Heart right ventricle (tissue), 16 donors: ENCODE data around the gene NCR3LG1. TPM values are rescaled to one million over a fixed set of nuclear protein-coding genes. Genes with fewer than 3 reads are reported as not detected.
A peak's percentile ranks its signal among the peaks of the same experiment; 100 is the strongest.

Experiments
- ATAC-seq, 8 donors: fragments of 200-7000 bp; cut with Tn5 transposase; one replicate each; pipeline ENCODE4 v1.9.1; 2020; ENCODE audit warnings: mild to moderate bottlenecking in 8 of 8, moderate library complexity in 8 of 8, moderate number of reproducible peaks in 1 of 8
- DNase-seq, 2 donors: peaks; one replicate each; pipeline ENCODE4 v3.0.0-alpha.2; 2020
- H3K27ac ChIP-seq, 10 donors: fragments of 200-600 bp; sonication (generic) in 2 of 10; one replicate each; pipeline versions ENCODE4 v1.5.0 to v1.8.0; 2020 to 2022; ENCODE audit warnings: mild to moderate bottlenecking in 3 of 10
- H3K27me3 ChIP-seq, 7 donors: fragments of 200-600 bp; one replicate each; pipeline ENCODE4 v1.8.0; 2021 to 2022; ENCODE audit warnings: mild to moderate bottlenecking in 2 of 7
- H3K36me3 ChIP-seq, 9 donors: fragments of 200-600 bp; sonication (generic) in 1 of 9; one replicate each; pipeline versions ENCODE4 v1.5.0 to v1.8.0; 2020 to 2022; ENCODE audit warnings: mild to moderate bottlenecking in 2 of 9
- H3K4me1 ChIP-seq, 9 donors: fragments of 200-600 bp; sonication (generic) in 1 of 9; one replicate each; pipeline versions ENCODE4 v1.5.0 to v1.8.0; 2020 to 2022; ENCODE audit warnings: mild to moderate bottlenecking in 4 of 9
- H3K4me3 ChIP-seq, 10 donors: fragments of 200-600 bp; sonication (generic) in 2 of 10; one replicate each; pipeline versions ENCODE4 v1.5.0 to v1.8.0; 2020 to 2022; ENCODE audit warnings: mild to moderate bottlenecking in 7 of 10, moderate library complexity in 2 of 10
- H3K9me3 ChIP-seq, 11 donors: fragments of 200-600 bp in 10 of 11; sonication (generic) in 2 of 11; one replicate each; pipeline versions ENCODE4 v1.5.0 to v1.8.0; 2013 to 2022; ENCODE audit warnings: mild to moderate bottlenecking in 2 of 11, control low read depth in 1 of 11, moderate library complexity in 1 of 11
- WGBS, 2 donors: extraction: QIAGEN DNeasy Blood & Tissue Kit; methylation state at CpG; one replicate each; pipeline ENCODE4 v1.1.7; 2013; ENCODE audit warnings: inconsistent platforms in 1 of 2; 5-methylcytosine and 5-hydroxymethylcytosine counted together
- intact Hi-C, 10 donors: fragments of 100-400 bp; cut with DNase I; formaldehyde crosslinking; loops; one replicate each; pipeline versions ENCODE4 v1.11.1 to v1.14.2; 2022
- long read RNA-seq, 3 donors: library from polyadenylated mRNA; unstranded; transcript quantifications; one replicate each; pipeline ENCODE4 v2.0.0, GENCODE V29; 2020 to 2021
- polyA plus RNA-seq, 2 donors: library from polyadenylated mRNA; stranded (reverse); fragments of 200-250 nt; gene quantifications; one replicate each; pipeline ENCODE4 v1.2.3, GENCODE V29; 2013
- total RNA-seq, 10 donors: library from RNA; stranded (reverse); fragmentation: NEBNext Ultra II Directional in 3 of 10; extraction: Animal tissue kit (Norgen Biotek cat#: 25700) in 3 of 10; gene quantifications; one replicate each; pipeline versions ENCODE4 v1.2.1 to v1.2.4, GENCODE V29; 2021 to 2023
- TF ChIP-seq, protein P1 (sequence below), 9 donors: fragments of 200-600 bp; sonication (generic) in 2 of 9; IDR thresholded peaks; one replicate each; pipeline versions ENCODE4 v1.5.0 to v1.8.0; 2021 to 2022; ENCODE audit warnings: antibody characterized with exemption in 9 of 9, mild to moderate bottlenecking in 5 of 9, moderate library complexity in 1 of 9
- donor health status: Arrhythmogenic right ventricular cardiomyopathy.
- donor health status: ischemic (EF 13 %, LVEDD 7.1; RV severe dilation, severe dysfunction).
- donor health status: healthy with polysubstance abuse.
- donor health status: DM: no; HTN: yes; CAD: no.
- donor health status: DM: no; HTN: no; CAD: no.
- donor health status: ischemic (EF 25% LVEDD 6.9; RV normal size, moderate dysfunction).
- donor health status: ischemic (EF 25% LVEDD 5.7; RV mildly dilated, moderate dysfunction).
- donor health status: healthy.
- donor health status: DM: yes; HTN: yes; CAD: no.
- donor health status: Ischemic cardiomyopathy.
- donor health status: ischemic (EF 35%, LVEDD 5.7; RV mildly dilated, moderate dysfunction).
- donor health status: nonischemic (EF 11% LVEDD 7.7; RV severe dilation, severe dysfunction).
- donor health status: DM: yes; HTN: yes; CAD: no.
- donor health status: PGD.
- donor health status: ischemic (EF 29% LVEDD 5.4; RV normal size, mild dysfunction).
- donor health status: nonischemic (EF 23%, LVEDD 6.1; RV moderate dilation, normal function).

NCR3LG1 gene, protein sequence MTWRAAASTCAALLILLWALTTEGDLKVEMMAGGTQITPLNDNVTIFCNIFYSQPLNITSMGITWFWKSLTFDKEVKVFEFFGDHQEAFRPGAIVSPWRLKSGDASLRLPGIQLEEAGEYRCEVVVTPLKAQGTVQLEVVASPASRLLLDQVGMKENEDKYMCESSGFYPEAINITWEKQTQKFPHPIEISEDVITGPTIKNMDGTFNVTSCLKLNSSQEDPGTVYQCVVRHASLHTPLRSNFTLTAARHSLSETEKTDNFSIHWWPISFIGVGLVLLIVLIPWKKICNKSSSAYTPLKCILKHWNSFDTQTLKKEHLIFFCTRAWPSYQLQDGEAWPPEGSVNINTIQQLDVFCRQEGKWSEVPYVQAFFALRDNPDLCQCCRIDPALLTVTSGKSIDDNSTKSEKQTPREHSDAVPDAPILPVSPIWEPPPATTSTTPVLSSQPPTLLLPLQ
- total RNA-seq (1 to 10 TPM in 7 of 10 donors, under 1 TPM in 3; 0.64 to 2.1 (median 1.3) TPM), polyA plus RNA-seq (under 1 TPM; 0.07 to 0.29 TPM)
- long read RNA-seq, donor 1: 0 reads
- long read RNA-seq, donor 2: 0 reads
- long read RNA-seq, donor 3, full-length matches to known transcripts: 1 of 3 reads
- long read RNA-seq, donor 3, partial matches to known transcripts: 1 of 3 reads
- long read RNA-seq, donor 3, other reads (novel, unspliced or antisense): 1 of 3 reads

DNA sequence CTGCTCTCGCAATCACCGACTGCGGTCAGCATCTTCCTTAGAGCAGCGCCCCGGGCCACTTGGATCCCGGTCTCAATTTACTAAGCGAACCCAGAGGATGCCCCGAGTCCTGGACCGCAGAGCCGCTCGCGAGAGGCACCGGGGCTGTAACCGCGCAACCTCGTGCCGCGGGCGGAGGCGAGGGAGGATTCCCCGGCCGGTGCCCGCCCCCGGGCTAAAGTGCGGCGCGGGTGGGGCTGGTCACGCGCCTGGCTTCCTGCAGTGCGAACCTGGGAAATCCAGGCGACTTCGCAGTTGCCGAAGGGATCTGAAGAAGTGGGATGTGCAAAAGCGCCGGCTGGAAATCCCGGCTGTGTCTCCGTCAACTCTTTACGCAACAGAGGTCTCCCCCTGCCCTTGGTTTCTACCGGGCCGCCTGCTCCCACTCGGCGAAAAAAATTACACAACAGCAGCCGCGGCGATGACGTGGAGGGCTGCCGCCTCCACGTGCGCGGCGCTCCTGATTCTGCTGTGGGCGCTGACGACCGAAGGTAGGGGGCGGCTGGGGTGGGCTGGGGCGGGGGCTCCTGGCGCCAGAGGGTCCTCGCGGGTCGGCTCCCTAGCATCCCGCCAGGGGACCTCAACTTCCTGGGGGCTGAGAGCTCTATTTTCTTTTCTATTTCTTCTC is at the start of gene NCR3LG1:
Gene NCR3LG1, plus strand, starts transcription at position 291 of the 667 bp plus-strand sequence. Its CDS starts 170 bp downstream, at position 461.
- TF ChIP-seq, protein P1, sequence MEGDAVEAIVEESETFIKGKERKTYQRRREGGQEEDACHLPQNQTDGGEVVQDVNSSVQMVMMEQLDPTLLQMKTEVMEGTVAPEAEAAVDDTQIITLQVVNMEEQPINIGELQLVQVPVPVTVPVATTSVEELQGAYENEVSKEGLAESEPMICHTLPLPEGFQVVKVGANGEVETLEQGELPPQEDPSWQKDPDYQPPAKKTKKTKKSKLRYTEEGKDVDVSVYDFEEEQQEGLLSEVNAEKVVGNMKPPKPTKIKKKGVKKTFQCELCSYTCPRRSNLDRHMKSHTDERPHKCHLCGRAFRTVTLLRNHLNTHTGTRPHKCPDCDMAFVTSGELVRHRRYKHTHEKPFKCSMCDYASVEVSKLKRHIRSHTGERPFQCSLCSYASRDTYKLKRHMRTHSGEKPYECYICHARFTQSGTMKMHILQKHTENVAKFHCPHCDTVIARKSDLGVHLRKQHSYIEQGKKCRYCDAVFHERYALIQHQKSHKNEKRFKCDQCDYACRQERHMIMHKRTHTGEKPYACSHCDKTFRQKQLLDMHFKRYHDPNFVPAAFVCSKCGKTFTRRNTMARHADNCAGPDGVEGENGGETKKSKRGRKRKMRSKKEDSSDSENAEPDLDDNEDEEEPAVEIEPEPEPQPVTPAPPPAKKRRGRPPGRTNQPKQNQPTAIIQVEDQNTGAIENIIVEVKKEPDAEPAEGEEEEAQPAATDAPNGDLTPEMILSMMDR (IDR thresholded peaks at IDR 0.05): no peak
- Histone ChIP-seq H3K4me1 (peaks cover 0 to 34% (median 16%) of the 10 kb centered on the region in 9 donors), H3K9me3 (no peaks in the 10 kb centered on the region), H3K4me3 (peak within 1 kb of the TSS; percentile 50 to 77 (median 71)), H3K36me3 (no peaks in the 10 kb centered on the region), H3K27ac (peak within 1 kb of the TSS in 5 of 10 donors; percentile 35 to 89 (median 51)), H3K27me3 (peaks cover 0 to 4% (median 0%) of the 10 kb centered on the region in 7 donors)
- peak; percentile 24 to 77 (median 53) for ATAC-seq
- intact Hi-C loops: loop anchor here in 2 of 10 donors (5.0 kb wide), 2 partner anchors 74 to 119 kb away; partner anchors contain the start of gene NUCB2 (in 2 of the 2)
- WGBS, 2 donors: 1% methylated on average over 53 to 61 of the region's 61 CpGs
- peak; percentile 33 to 44 for DNase-seq

DNA sequence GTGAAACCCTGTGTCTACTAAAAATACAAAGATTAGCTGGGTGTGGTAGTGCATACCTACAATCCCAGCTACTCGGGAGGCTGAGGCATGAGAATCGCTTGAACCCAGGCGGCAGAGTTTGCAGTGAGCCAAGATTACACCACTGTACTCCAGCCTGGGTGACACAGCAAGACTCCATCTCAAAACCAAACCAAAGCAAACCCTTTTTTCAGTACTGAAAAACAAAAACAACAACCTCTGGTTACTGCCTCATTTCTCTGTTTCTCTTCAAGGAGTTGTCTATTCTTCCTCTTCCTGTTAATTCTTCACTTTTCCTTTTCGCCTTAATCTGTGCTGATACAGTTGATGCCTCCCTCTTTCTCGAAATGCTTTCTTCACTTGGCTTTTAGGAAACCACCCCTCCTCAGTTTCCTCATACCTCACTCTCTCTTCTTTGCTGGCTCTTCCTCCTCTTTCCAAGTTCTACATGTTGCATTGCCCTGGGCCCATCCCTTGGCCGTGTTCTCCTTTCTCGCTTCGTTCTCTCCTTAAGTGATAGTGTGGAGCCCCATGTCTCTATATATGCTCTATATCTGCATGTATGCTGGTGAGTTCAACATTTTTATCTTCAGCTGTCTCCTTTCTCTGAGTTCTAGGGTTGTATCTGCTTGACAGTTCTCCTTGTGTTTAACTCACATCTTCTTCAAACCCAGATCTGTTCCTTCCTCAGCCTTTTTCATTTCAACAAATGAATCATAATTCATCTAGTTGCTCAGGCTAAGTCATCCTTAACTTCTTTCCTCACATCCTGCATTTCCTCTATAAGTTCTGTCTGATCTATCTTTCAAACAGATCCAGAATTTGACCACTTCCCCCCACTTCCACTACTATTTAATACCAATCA is 38.0 kb upstream of the NCR3LG1 start:
- peaks cover 0 to 100% (median 28%) of the 10 kb centered on the region in 9 donors for H3K36me3 ChIP-seq
- WGBS, 2 donors: 92 to 93% methylated on average over 8 of the region's 8 CpGs

DNA sequence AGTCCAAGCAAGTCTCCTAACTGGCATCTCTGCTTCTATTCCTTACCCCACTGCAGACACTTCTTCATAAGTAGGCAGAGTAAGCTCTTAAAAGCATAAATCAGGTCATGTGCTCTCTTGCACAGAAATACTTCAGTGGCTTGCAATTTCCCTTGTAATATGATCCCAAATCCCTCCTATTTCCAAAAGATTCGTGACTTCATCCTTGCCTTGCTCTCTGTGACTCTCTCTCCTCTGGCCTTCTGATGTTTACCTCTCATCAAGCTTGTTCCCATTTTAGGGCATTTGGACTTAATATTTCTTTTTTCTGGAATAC is 37.4 kb upstream of the NCR3LG1 start:
- Histone ChIP-seq H3K9me3 (no peaks in the 10 kb centered on the region), H3K27ac (no peak overlapping the region), H3K4me1 (no peaks in the 10 kb centered on the region), H3K4me3 (no peak overlapping the region), H3K27me3 (no peaks in the 10 kb centered on the region), H3K36me3 (peaks cover 0 to 100% (median 27%) of the 10 kb centered on the region in 9 donors)
- no peak for DNase-seq
- no peak for ATAC-seq
- TF ChIP-seq, protein P1 (IDR thresholded peaks at IDR 0.05): no peak
- intact Hi-C loops: no loop called here
- WGBS, 2 donors: 49 to 61% methylated on average over 1 of the region's 1 CpG

More for the DNA sequence above, 38.0 kb upstream of the NCR3LG1 start:
- TF ChIP-seq, protein P1 (IDR thresholded peaks at IDR 0.05): no peak
- no peak for ATAC-seq
- H3K27me3 ChIP-seq: no peaks in the 10 kb centered on the region
- H3K4me1 ChIP-seq: no peaks in the 10 kb centered on the region
- H3K4me3 ChIP-seq: no peak overlapping the region
- no peak for DNase-seq
- H3K9me3 ChIP-seq: no peaks in the 10 kb centered on the region
- intact Hi-C loops: no loop called here
- H3K27ac ChIP-seq: no peak overlapping the region
